Measurements from ENCODE around the gene BRD7.

GRCh38 chr16:50377001-50377400, 8.2 kb upstream of the BRD7 start:
- TF ChIP-seq CTCF (IDR thresholded peaks at IDR 0.05) (no peak), POLR2A (IDR thresholded peaks at IDR 0.05) (no peak)

Data from heart left ventricle (tissue), 13 donors.